Measurements from ENCODE around the gene SYNJ1. TPM values are rescaled to one million over a fixed set of nuclear protein-coding genes. Genes with fewer than 3 reads are reported as not detected.
"Not testable (repeated sequence)": the region's sequence is repeated elsewhere in the genome, so short reads cannot be mapped to it uniquely, and the experiment has no call there.

The SYNJ1 gene
- total RNA-seq, 1 donor from 2014 or later: 22.1 TPM

DNA sequence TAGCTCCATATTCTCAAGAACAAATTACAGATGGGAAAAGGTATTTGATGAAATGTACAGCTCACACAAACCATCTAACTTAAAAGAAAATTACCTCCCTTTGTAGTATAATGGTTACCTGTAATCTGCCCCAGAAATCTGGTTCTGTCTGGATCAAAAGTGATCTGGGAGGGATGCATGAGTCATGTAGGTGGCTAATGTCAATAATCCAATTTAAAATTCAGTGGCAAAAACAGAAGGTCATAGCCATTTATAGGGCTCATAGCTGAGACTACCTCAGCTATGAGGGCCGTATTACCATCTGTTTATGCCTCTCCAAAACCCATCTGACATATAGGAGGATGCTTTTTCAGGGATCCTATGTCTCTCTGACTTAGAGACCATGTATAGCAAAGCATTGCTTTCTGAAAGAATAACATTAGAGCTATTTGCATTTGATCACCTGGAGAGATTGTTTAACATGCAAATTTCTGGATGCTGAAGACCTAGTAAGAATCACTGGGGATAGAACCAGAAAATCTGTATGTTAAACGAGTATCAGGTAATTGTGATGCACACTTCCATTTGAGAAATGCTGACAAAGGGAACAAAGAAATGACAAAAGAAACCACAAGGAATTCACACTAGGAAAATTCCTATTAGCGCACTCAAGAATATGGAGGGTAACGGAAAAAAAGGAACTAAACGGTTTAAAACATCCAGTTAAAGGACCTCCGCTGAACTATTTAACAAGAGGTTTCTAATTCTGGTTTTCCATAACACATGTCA lies 26.2 kb upstream of the SYNJ1 start:
- intact Hi-C loops (cut with DNase I): no loop called here
- H3K36me3 ChIP-seq: peaks cover 80% of the 10 kb centered on the region
- TF ChIP-seq, protein P1, sequence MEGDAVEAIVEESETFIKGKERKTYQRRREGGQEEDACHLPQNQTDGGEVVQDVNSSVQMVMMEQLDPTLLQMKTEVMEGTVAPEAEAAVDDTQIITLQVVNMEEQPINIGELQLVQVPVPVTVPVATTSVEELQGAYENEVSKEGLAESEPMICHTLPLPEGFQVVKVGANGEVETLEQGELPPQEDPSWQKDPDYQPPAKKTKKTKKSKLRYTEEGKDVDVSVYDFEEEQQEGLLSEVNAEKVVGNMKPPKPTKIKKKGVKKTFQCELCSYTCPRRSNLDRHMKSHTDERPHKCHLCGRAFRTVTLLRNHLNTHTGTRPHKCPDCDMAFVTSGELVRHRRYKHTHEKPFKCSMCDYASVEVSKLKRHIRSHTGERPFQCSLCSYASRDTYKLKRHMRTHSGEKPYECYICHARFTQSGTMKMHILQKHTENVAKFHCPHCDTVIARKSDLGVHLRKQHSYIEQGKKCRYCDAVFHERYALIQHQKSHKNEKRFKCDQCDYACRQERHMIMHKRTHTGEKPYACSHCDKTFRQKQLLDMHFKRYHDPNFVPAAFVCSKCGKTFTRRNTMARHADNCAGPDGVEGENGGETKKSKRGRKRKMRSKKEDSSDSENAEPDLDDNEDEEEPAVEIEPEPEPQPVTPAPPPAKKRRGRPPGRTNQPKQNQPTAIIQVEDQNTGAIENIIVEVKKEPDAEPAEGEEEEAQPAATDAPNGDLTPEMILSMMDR (IDR thresholded peaks at IDR 0.05): no peak
- DNase-seq (no peak), ATAC-seq (no peak)
- no peaks in the 10 kb centered on the region for H3K4me1 ChIP-seq
- H3K4me3 ChIP-seq: no peak overlapping the region
- no peaks in the 10 kb centered on the region for H3K9me3 ChIP-seq
- H3K27ac ChIP-seq: no peak overlapping the region
- H3K27me3 ChIP-seq: no peaks in the 10 kb centered on the region

DNA sequence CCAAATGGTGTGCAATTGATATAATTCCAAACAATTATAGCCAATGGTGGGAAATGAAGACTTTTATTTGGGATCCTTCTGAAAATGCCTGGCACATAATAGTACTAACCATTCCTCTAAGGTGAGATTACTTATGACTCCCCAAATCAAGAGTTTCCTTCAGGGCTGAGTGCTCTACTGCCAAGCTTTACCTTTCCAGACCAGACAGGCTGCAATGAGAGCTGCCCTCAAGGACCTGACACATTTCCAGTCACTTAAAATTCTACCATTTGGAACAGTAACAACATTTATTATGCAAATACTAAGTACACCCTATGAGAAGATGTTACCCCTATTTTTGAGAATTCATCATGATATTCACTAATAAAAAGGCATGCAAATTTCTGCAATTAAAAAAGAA lies 22.6 kb upstream of the SYNJ1 start:
- TF ChIP-seq, protein P1 (IDR thresholded peaks at IDR 0.05): no peak

DNA sequence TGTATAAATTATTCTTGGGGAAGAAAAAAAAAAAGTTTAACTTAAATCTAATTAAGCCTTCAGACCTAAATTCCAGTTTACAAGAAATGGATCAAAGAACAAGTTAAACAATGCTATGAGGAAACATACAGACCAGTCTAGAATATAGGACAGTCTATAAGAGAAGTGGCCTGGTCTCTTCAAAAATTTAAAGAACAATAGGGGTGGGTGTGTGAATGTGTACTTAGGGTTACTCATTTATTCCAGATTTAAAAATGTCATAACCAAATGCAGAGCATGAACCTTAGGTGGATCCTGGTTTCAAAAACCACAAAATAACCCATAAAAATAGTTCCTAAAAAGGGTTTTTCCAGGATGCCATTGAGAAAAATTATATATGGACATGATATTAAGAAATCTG lies 21.8 kb upstream of the SYNJ1 start:
- Histone ChIP-seq H3K4me1 (no peaks in the 10 kb centered on the region), H3K9me3 (no peaks in the 10 kb centered on the region), H3K27me3 (no peaks in the 10 kb centered on the region), H3K27ac (no peak overlapping the region), H3K36me3 (peaks cover 90% of the 10 kb centered on the region), H3K4me3 (no peak overlapping the region)
- intact Hi-C loops (cut with DNase I): no loop called here
- TF ChIP-seq, protein P1 (IDR thresholded peaks at IDR 0.05): no peak
- no peak for ATAC-seq
- no peak for DNase-seq

More for the DNA sequence above, 22.6 kb upstream of the SYNJ1 start:
- ATAC-seq: no peak
- H3K36me3 ChIP-seq: peaks cover 85% of the 10 kb centered on the region
- no peaks in the 10 kb centered on the region for H3K9me3 ChIP-seq
- no peaks in the 10 kb centered on the region for H3K27me3 ChIP-seq
- DNase-seq: no peak
- no peaks in the 10 kb centered on the region for H3K4me1 ChIP-seq
- H3K27ac ChIP-seq: no peak overlapping the region
- no peak overlapping the region for H3K4me3 ChIP-seq
- intact Hi-C loops (cut with DNase I): no loop called here

DNA sequence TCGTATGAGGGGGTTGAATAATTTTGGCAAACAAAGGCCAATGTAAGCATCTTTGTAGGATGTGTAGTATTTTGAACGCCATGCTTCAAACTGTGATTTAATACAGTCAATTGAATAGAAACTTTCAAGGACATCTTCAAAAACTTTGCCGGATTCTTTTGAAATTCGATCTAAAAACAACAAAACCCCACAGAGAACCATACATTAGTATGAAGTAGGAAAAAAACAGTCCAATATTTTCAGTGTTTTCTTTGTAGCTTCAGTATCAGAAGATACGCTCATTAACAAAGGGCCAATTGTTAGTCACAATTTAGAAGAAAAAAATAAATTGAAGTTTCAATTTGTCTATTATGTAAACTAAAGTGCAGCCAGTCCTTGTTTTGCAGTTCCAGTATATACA lies 20.7 kb upstream of the SYNJ1 start:
- H3K27ac ChIP-seq: no peak overlapping the region
- DNase-seq (no peak), ATAC-seq (no peak)
- TF ChIP-seq, protein P1 (IDR thresholded peaks at IDR 0.05): no peak
- H3K27me3 ChIP-seq: no peaks in the 10 kb centered on the region
- H3K4me1 ChIP-seq: no peaks in the 10 kb centered on the region
- no peaks in the 10 kb centered on the region for H3K9me3 ChIP-seq
- intact Hi-C loops (cut with DNase I): no loop called here
- H3K36me3 ChIP-seq: peaks cover 90% of the 10 kb centered on the region
- no peak overlapping the region for H3K4me3 ChIP-seq

DNA sequence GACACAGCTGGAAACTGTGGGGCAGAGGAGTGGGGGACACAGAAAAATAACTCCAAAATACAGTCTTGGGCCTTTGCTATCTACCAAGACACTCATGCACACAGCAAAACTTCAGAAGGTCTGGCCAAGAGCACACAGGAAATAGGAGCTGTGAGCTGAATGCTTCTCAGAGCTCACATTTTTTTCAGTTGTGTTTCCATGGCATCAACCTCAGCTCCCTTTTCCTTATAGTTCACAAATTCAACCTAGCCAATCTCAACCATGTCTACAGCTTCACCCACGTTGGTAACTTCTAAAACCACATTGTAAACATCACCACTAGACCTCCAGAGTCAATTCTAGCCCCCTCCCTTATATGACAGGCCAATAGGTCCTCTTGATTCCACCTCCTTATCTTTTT lies 19.6 kb upstream of the SYNJ1 start:
- no peak for DNase-seq
- TF ChIP-seq, protein P1 (IDR thresholded peaks at IDR 0.05): no peak

DNA sequence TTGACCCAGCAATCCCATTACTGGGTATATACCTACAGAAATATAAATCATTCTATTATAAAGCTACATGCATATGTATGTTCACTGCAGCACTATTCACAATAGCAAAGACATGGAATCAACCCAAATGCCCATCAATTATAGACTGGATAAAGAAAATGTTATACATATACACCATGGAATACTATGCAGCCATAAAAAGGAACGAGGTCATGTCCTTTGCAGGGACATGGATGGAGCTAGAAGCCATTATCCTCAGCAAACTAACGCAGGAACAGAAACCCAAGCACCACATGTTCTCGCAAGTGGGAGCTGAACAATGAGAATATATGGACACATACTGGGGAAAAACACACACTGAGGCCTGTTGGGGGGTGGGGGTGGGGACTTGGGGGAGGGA lies 18.9 kb upstream of the SYNJ1 start:
- H3K36me3 ChIP-seq: peaks cover 97% of the 10 kb centered on the region
- H3K27me3 ChIP-seq; ATAC-seq; H3K4me3 ChIP-seq; H3K27ac ChIP-seq; intact Hi-C loops (cut with DNase I); H3K9me3 ChIP-seq; H3K4me1 ChIP-seq; DNase-seq: not testable (repeated sequence)

More for the DNA sequence above, 19.6 kb upstream of the SYNJ1 start:
- no peak for ATAC-seq
- intact Hi-C loops (cut with DNase I): no loop called here
- no peak overlapping the region for H3K27ac ChIP-seq
- peaks cover 95% of the 10 kb centered on the region for H3K36me3 ChIP-seq
- no peak overlapping the region for H3K4me3 ChIP-seq
- no peaks in the 10 kb centered on the region for H3K9me3 ChIP-seq
- H3K4me1 ChIP-seq: no peaks in the 10 kb centered on the region
- no peaks in the 10 kb centered on the region for H3K27me3 ChIP-seq
